Osteoblast (primary cell): ENCODE results near the gene CCIN. TPM values are rescaled to one million over a fixed set of nuclear protein-coding genes. Genes with fewer than 3 reads are reported as not detected.

Experiments used
- DNase-seq: peaks from one replicate; pipeline ENCODE4 v3.0.0; 2011; ENCODE audit warnings: low spot score, mixed read lengths; ENCODE audit not compliant: insufficient read length; ENCODE audit errors: missing footprints
- H2AFZ ChIP-seq: 2 replicates; pipeline ENCODE4 v1.6.0; 2011; ENCODE audit warnings: mild to moderate bottlenecking, low read length
- H3K27ac ChIP-seq: 2 replicates; pipeline ENCODE4 v1.5.1; 2011; ENCODE audit warnings: mild to moderate bottlenecking, low read depth, low read length, moderate library complexity
- H3K27me3 ChIP-seq: 2 replicates; pipeline ENCODE4 v1.6.0; 2012; ENCODE audit warnings: mild to moderate bottlenecking, control low read depth, inconsistent platforms, low read length, moderate library complexity; ENCODE audit not compliant: insufficient read depth
- H3K36me3 ChIP-seq: 2 replicates; pipeline ENCODE4 v1.5.1; 2011; ENCODE audit warnings: mild to moderate bottlenecking, low read length, control low read depth, moderate library complexity; ENCODE audit not compliant: insufficient read depth
- H3K4me1 ChIP-seq: 2 replicates; pipeline ENCODE4 v1.5.1; 2011; ENCODE audit warnings: mild to moderate bottlenecking, low read length, control low read depth, moderate library complexity; ENCODE audit not compliant: insufficient read depth
- H3K4me2 ChIP-seq: 2 replicates; pipeline ENCODE4 v1.6.0; 2011; ENCODE audit warnings: mild to moderate bottlenecking, low read length; ENCODE audit not compliant: insufficient read depth
- H3K4me3 ChIP-seq: fragments of 200-600 bp; sonication (generic); 3 replicates; pipeline ENCODE4 v1.5.1; 2012; ENCODE audit warnings: mild to moderate bottlenecking, low read length, inconsistent platforms; ENCODE audit not compliant: insufficient read depth
- H3K79me2 ChIP-seq: 2 replicates; pipeline ENCODE4 v1.6.0; 2012; ENCODE audit warnings: mild to moderate bottlenecking, low read length, control low read depth, inconsistent platforms; ENCODE audit not compliant: insufficient read depth
- H3K9me3 ChIP-seq: 2 replicates; pipeline ENCODE4 v1.5.1; 2011; ENCODE audit warnings: low read depth, low read length, control low read depth
- H4K20me1 ChIP-seq: 2 replicates; pipeline ENCODE4 v1.6.0; 2012; ENCODE audit warnings: mild to moderate bottlenecking, low read length, control low read depth; ENCODE audit not compliant: insufficient read depth
- CTCF ChIP-seq: IDR thresholded peaks from 2 replicates; pipeline ENCODE4 v1.5.1; 2011; ENCODE audit warnings: mild to moderate bottlenecking, low read depth, low read length, moderate library complexity; ENCODE audit errors: extremely low read depth
- total RNA-seq: library from RNA; depleted of rRNA; stranded (reverse); fragments of >200 nt; gene quantifications from 2 replicates; pipeline ENCODE4 v1.2.3, GENCODE V29; 2012

The CCIN gene
- total RNA-seq, 1 donor = 2.2 TPM

- H3K4me2 ChIP-seq = no peak overlapping the region
- no peaks in the 10 kb centered on the region for H3K9me3 ChIP-seq
- no peak for DNase-seq
- H4K20me1 ChIP-seq = peaks cover 34% of the 10 kb centered on the region
- no peak for TF ChIP-seq CTCF
- no peak overlapping the region for H2AFZ ChIP-seq
- peaks cover 18% of the 10 kb centered on the region for H3K4me1 ChIP-seq
- H3K27me3 ChIP-seq = no peaks in the 10 kb centered on the region
- H3K27ac ChIP-seq = peak overlapping the region; percentile 7
- H3K79me2 ChIP-seq = peaks cover 85% of the 10 kb centered on the region
- H3K4me3 ChIP-seq = no peak overlapping the region
- H3K36me3 ChIP-seq = peaks cover 91% of the 10 kb centered on the region
These were observed 44.8 kb downstream of the CCIN start for GRCh38 chr9:36213989-36214388.

GRCh38 chr9:36214571-36214970 lies 45.4 kb downstream of the CCIN start:
- H3K4me3 ChIP-seq = no peak overlapping the region
- H3K27ac ChIP-seq = peak overlapping the region; percentile 7
- peaks cover 15% of the 10 kb centered on the region for H3K4me1 ChIP-seq
- H3K36me3 ChIP-seq = peaks cover 90% of the 10 kb centered on the region
- no peak for TF ChIP-seq CTCF
- H3K79me2 ChIP-seq = peaks cover 84% of the 10 kb centered on the region
- H2AFZ ChIP-seq = no peak overlapping the region
- H3K27me3 ChIP-seq = no peaks in the 10 kb centered on the region
- H3K4me2 ChIP-seq = no peak overlapping the region
- H3K9me3 ChIP-seq = no peaks in the 10 kb centered on the region
- DNase-seq = peak; percentile 67
- peaks cover 29% of the 10 kb centered on the region for H4K20me1 ChIP-seq

GRCh38 chr9:36217256-36217968 lies 48.2 kb downstream of the CCIN start:
- Histone ChIP-seq H3K4me1 (peaks cover 11% of the 10 kb centered on the region), H4K20me1 (peaks cover 9% of the 10 kb centered on the region), H3K79me2 (peaks cover 71% of the 10 kb centered on the region), H3K4me3 (no peak overlapping the region), H3K27me3 (no peaks in the 10 kb centered on the region), H3K27ac (no peak overlapping the region), H3K9me3 (peaks cover 1% of the 10 kb centered on the region), H2AFZ (no peak overlapping the region), H3K4me2 (no peak overlapping the region), H3K36me3 (peaks cover 86% of the 10 kb centered on the region)
- DNase-seq = peak; percentile 6
- no peak for TF ChIP-seq CTCF

GRCh38 chr9:36218011-36218410 lies 48.8 kb downstream of the CCIN start:
- Histone ChIP-seq H3K36me3 (peaks cover 86% of the 10 kb centered on the region), H3K4me1 (peaks cover 11% of the 10 kb centered on the region), H2AFZ (no peak overlapping the region), H3K9me3 (peaks cover 6% of the 10 kb centered on the region), H3K27ac (no peak overlapping the region), H3K27me3 (no peaks in the 10 kb centered on the region), H3K79me2 (peaks cover 71% of the 10 kb centered on the region), H4K20me1 (peaks cover 8% of the 10 kb centered on the region), H3K4me3 (no peak overlapping the region), H3K4me2 (no peak overlapping the region)
- DNase-seq = no peak
- TF ChIP-seq CTCF = no peak
